Stomach smooth muscle (tissue), 2 donors: ENCODE data around the gene CCR6.

Experiments used
- H3K27ac ChIP-seq: one replicate; pipeline ENCODE4 v1.7.0; 2013; ENCODE audit warnings: mild to moderate bottlenecking, low read length, inconsistent platforms
- H3K27me3 ChIP-seq, 2 donors: one replicate each; pipeline ENCODE4 v1.7.0; 2013; ENCODE audit warnings: low read length in 2 of 2; ENCODE audit not compliant: insufficient read depth in 2 of 2, control insufficient read depth in 1 of 2
- H3K36me3 ChIP-seq, 2 donors: one replicate each; pipeline ENCODE4 v1.7.0; 2013; ENCODE audit warnings: low read length in 2 of 2; ENCODE audit not compliant: control insufficient read depth in 2 of 2, insufficient read depth in 2 of 2
- H3K4me1 ChIP-seq: one replicate; pipeline ENCODE4 v1.7.0; 2013; ENCODE audit warnings: low read length; ENCODE audit not compliant: control insufficient read depth, insufficient read depth
- H3K4me3 ChIP-seq, 2 donors: one replicate each; pipeline ENCODE4 v1.7.0; 2013; ENCODE audit warnings: low read length in 2 of 2
- H3K9ac ChIP-seq, 2 donors: one replicate each; pipeline ENCODE4 v1.7.0; 2013; ENCODE audit warnings: low read length in 2 of 2, mild to moderate bottlenecking in 1 of 2
- H3K9me3 ChIP-seq, 2 donors: one replicate each; pipeline ENCODE4 v1.7.0; 2013; ENCODE audit warnings: low read length in 2 of 2; ENCODE audit not compliant: control insufficient read depth in 2 of 2
- donor health status: healthy.
- donor health status: Pancreatic carcinoma.

The CCR6 gene

DNA sequence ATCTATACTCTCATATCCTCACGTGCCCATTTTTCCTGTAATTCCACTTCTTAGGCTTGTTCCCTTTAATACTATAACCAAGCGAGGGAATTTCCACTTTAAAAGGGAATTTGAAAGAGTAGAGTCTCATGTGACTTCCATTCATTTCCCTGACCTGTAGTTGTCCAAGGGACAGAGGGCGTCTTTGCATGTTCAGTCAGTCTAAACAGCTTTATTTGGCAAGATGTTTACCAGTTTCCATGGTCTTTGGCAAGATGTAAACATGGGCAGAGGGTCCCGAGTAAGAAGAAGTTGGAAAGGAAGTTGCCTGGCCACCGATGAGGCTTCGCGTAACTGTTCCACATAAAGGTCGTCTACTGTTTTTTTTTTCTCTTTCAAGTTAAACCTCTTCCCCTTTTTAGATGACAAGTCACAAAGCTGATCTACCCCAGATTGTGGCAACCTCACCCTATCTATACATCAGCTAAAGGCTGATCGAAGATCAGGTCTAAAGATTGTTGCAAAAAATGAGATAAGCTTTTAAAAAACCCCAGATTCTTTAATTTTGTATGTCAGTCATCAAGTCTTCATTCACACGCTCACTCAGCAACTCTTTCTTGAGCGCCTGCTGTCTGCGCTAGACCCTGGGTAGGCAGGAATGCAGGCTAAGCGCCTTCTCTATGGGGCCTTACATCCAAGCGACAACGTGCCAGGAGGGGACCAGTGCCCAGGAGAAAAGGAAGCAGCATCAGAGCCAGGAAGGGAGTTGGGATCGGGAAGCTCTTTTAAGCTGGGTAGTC is 31.7 kb upstream of the CCR6 start:
- no peaks in the 10 kb centered on the region for H3K27me3 ChIP-seq
- no peak overlapping the region for H3K27ac ChIP-seq
- H3K4me1 ChIP-seq: no peaks in the 10 kb centered on the region
- no peaks in the 10 kb centered on the region for H3K9me3 ChIP-seq
- no peak overlapping the region for H3K9ac ChIP-seq
- H3K4me3 ChIP-seq: no peak overlapping the region
- H3K36me3 ChIP-seq: no peaks in the 10 kb centered on the region

DNA sequence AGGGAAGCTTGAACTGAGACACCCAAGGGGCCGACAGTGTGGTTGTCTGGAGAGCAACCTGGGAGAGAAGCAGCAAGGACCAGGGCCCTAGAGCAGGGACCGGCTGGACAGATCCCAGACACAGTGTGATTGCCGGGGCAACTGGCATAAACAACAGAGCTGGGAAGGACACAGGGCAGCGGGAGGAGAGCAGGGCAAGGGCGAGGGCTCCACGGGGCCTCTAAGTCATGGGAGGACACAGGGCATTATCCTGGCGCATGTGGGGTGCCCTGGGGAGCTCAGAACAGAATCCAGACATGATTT is 31.1 kb upstream of the CCR6 start:
- no peak overlapping the region for H3K27ac ChIP-seq

DNA sequence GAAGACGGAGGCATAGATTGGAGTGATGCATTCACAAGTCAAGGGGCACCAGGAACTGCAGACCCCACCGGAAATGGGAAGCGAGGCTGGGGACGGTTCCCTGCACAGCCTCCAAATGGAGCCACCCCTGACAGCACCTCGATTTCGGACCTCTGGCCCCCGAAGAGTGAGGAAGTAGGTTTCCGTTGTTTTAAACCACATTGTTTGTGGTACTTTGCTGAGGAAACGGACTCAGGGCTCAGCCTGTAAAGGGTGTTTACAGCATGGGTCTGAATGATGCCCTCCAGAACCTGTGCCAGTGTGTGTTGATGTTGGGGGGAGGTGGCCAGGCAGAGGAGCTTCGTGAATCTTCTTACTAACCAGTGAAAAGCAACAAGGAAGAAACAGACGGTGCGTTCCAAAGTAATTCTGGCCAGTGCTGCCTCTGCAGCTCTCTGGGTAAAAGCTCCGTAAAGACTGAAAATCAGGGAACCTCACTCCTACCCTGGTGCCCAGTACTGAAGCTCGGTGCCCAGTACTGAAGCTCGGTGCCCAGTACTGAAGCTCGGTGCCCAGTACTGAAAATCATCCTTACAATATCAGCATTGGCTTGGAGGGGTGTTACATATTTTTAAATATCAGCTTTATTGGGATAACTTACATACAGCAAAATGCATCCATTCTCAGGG is 30.1 kb upstream of the CCR6 start:
- no peak overlapping the region for H3K4me3 ChIP-seq
- H3K27me3 ChIP-seq: no peaks in the 10 kb centered on the region
- no peaks in the 10 kb centered on the region for H3K4me1 ChIP-seq
- no peaks in the 10 kb centered on the region for H3K36me3 ChIP-seq
- H3K9ac ChIP-seq: no peak overlapping the region
- H3K9me3 ChIP-seq: no peaks in the 10 kb centered on the region
- no peak overlapping the region for H3K27ac ChIP-seq

More for the DNA sequence above, 31.1 kb upstream of the CCR6 start:
- H3K9ac ChIP-seq: no peak overlapping the region
- H3K4me1 ChIP-seq: no peaks in the 10 kb centered on the region
- no peaks in the 10 kb centered on the region for H3K36me3 ChIP-seq
- no peak overlapping the region for H3K4me3 ChIP-seq
- H3K27me3 ChIP-seq: no peaks in the 10 kb centered on the region
- H3K9me3 ChIP-seq: no peaks in the 10 kb centered on the region

DNA sequence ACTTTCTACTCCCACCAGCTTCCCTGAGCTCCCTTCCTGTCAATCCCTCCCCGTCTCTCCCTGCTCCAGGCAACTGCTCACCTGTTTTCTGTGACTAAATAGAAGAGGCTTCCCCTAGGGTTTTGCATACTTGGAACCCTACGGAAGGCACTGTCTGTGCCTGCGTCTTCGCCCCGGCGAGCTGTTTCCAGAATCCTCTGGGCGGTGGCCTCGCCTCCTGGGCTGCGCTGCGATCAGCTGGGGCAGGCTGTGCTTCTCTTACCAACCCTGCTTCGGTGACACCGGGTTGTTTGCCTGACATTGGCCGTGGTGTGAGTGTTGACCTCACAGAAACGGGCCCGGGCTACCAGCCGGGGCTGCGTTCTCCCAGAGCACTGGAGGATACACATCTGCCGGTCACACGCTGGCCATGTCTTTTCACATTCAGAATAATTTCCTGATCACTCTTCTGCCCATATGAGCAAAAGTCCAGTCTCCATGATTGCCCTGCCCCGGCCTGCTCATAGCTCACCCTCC is 29.4 kb upstream of the CCR6 start:
- no peaks in the 10 kb centered on the region for H3K36me3 ChIP-seq

DNA sequence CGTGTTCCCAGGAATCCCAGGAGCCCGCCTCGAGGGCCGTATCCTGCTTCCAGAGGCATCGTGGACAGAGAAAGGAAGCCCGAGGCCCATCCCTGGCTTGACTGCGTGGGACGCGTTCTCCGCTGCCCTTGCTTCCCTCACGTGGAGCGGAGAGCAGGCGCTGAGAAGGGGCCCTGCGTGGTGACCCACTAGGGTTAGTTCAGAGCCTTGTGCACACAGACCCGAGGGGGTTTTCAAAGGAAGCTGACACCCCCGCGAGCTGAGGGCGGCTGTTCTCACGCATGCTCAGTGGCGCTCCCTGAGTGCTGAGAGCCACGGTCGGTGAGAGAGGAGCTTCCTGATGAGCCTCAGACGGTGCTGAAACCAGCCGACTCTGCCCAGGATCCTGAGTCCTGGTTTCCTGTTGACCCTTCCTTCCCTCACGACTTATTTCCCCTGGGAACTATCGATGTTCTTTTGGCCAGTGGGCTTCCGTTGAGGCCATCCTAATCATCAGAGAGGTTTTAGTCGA is 28.9 kb upstream of the CCR6 start:
- H3K9ac ChIP-seq: no peak overlapping the region
- no peaks in the 10 kb centered on the region for H3K36me3 ChIP-seq
- no peaks in the 10 kb centered on the region for H3K9me3 ChIP-seq
- no peak overlapping the region for H3K27ac ChIP-seq
- no peaks in the 10 kb centered on the region for H3K4me1 ChIP-seq
- H3K4me3 ChIP-seq: no peak overlapping the region
- H3K27me3 ChIP-seq: no peaks in the 10 kb centered on the region

More for the DNA sequence above, 29.4 kb upstream of the CCR6 start:
- H3K27ac ChIP-seq: no peak overlapping the region
- H3K9me3 ChIP-seq: no peaks in the 10 kb centered on the region
- H3K4me1 ChIP-seq: no peaks in the 10 kb centered on the region
- no peaks in the 10 kb centered on the region for H3K27me3 ChIP-seq
- H3K9ac ChIP-seq: no peak overlapping the region
- no peak overlapping the region for H3K4me3 ChIP-seq

DNA sequence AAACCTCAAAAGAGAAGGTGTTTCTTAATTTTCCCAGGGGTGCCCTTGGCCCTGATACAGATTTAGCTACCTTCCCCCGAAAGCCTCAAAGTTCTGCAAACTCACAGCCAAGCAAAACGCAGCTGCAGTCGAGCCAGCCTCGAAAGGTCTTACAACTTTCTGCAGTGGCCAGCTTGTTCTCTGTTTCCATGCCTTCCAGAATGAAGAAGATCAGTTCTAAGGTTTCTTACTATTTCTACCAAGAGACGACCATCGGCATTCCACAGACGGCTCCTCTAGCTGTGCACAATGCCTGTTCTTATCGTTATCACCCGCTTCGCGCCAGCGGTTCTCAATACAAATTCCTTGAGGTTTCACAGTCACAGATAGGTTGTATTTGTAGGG is 28.5 kb upstream of the CCR6 start:
- H3K27me3 ChIP-seq: no peaks in the 10 kb centered on the region
- H3K9ac ChIP-seq: no peak overlapping the region
- no peaks in the 10 kb centered on the region for H3K4me1 ChIP-seq
- H3K36me3 ChIP-seq: no peaks in the 10 kb centered on the region
- no peak overlapping the region for H3K4me3 ChIP-seq
- H3K27ac ChIP-seq: no peak overlapping the region
- H3K9me3 ChIP-seq: no peaks in the 10 kb centered on the region

DNA sequence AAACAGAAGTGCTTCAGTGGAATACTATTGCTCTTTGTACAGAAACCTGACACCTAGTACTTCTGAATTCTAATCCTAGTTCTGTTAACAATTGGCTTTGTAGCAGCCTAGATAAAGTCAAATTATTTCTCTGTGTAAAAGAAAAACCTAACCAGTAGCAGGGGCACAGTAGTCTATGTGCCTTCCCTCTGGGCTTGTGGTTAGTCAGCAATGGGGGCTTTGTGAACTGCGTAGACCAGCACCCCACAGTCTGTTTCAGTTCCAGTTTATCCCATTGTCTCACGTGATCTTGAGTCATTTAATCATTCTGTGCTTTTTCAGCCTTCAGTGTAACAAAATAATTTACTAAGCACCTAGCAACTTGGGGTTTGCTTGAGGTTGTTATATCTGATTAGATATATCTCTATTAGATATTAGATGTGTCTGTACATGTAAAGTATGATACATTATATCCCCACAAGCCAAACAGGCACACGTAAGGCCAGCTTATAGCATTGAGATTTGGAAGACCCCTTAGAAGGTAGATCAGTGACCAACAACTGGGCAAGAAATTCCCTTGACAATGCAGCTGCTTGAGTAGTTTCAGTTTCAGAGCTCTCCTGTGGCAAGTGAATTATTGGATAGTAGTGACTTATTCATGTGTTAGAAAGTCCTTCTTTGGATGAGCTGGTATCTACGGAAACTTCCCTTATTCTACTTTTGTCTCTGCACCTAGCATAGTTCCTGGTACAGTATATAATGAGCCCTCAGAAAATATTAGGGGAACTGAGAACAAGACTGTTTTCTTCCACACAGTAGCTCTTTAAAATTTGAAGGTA is 27.9 kb upstream of the CCR6 start:
- Histone ChIP-seq H3K4me3 (no peak overlapping the region), H3K27me3 (no peaks in the 10 kb centered on the region), H3K4me1 (no peaks in the 10 kb centered on the region), H3K27ac (no peak overlapping the region), H3K36me3 (no peaks in the 10 kb centered on the region), H3K9me3 (no peaks in the 10 kb centered on the region), H3K9ac (no peak overlapping the region)

DNA sequence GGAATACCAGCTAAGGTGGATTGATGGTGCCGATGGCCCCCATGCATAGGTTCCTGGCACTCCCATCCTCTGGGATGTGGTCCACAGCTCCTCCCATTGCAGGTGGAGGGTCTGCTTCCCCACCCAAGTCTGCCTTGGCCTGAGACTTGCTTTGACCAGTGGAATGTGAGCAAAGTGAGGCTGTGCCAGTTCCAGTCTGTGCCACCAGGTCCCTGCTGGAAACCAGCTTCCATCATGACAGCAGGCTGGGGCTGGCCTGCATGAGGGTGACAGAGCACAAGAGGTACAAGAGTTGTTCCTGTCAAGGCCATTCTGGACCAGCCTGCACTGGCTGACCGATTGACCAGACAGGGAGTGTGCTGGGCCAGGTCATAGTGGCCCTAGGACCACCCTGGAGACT is 27.0 kb upstream of the CCR6 start:
- no peak overlapping the region for H3K4me3 ChIP-seq
- no peaks in the 10 kb centered on the region for H3K27me3 ChIP-seq
- no peaks in the 10 kb centered on the region for H3K9me3 ChIP-seq
- no peaks in the 10 kb centered on the region for H3K4me1 ChIP-seq
- no peak overlapping the region for H3K27ac ChIP-seq
- no peaks in the 10 kb centered on the region for H3K36me3 ChIP-seq
- H3K9ac ChIP-seq: no peak overlapping the region

DNA sequence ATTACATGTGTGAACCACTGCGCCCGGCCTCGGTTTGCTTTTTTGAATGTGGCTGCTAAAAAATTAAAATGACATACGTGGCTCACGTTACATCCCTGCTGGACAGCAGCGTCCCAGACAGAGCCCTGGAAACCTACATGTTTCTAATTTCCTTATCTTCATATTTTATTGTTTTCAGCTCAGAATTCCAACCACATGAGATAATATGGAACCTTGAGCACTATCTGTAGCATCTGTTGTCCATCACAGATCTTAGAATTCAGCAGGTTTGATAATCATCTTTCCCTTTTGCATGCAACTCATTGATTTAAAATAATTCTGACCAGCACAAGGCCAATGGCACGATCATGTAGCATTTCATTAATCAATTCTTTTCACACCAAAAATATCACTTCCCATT is 25.9 kb upstream of the CCR6 start:
- Histone ChIP-seq H3K27ac (no peak overlapping the region), H3K4me1 (no peaks in the 10 kb centered on the region), H3K4me3 (no peak overlapping the region), H3K27me3 (no peaks in the 10 kb centered on the region), H3K9me3 (no peaks in the 10 kb centered on the region), H3K36me3 (no peaks in the 10 kb centered on the region), H3K9ac (no peak overlapping the region)

DNA sequence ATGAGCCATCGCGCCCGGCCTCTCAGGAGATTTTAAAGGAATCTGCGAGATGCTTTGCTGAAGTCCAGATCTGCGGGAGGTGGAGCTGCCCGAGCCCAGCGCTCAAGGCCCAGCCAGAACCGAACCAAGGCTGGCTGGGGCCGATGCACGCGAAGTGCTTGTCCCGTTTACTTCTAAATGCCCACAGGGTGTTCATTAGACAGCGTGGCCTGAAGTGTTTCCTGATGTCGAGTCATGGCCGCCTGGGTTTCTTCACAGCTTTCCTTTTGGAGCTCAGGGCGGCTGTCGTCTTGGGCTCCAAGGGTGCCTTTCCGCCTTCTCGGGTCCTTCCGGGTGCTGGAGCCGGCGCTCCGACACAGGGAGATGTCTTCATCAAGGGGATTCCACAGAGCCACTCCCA is 25.1 kb upstream of the CCR6 start:
- Histone ChIP-seq H3K9ac (no peak overlapping the region), H3K27ac (no peak overlapping the region), H3K4me1 (no peaks in the 10 kb centered on the region), H3K27me3 (no peaks in the 10 kb centered on the region), H3K9me3 (peaks cover 0 to 6% of the 10 kb centered on the region in 2 donors), H3K4me3 (no peak overlapping the region), H3K36me3 (no peaks in the 10 kb centered on the region)
